ENCODE results near the gene CDK8.
"Not testable (repeated sequence)": the region's sequence is repeated elsewhere in the genome, so short reads cannot be mapped to it uniquely, and the experiment has no call there.

Gene CDK8

GRCh38 chr13:26316095-26316494 is 62.2 kb downstream of the CDK8 start:
- DNase-seq (ENCODE audit: low read depth): not testable (repeated sequence)

GRCh38 chr13:26320766-26321165 is 66.8 kb downstream of the CDK8 start:
- no peak for DNase-seq (ENCODE audit: low read depth)

GRCh38 chr13:26323127-26323526 is 69.2 kb downstream of the CDK8 start:
- DNase-seq (ENCODE audit: low read depth): no peak

- DNase-seq (ENCODE audit: low read depth): no peak
These were observed 69.8 kb downstream of the CDK8 start for GRCh38 chr13:26323764-26324163.

DNA sequence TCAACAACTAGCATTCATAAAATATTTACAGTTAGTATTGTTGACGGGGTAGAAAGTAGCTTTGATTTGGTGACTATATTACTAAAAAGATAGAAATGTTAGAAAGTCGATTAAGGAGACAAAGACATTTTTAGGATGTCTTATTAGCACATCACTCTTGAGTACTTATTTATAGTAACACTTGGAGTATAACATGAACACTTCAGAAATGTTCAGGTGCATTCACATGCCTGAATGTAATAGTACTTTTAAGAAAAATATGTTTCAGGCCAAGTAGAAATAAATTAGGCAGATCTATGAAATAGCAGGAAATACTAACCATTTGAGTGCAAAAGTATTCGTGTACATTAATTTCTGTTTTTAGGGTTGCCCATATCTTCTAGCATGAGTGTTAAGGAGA is 70.4 kb downstream of the CDK8 start:
- no peak for DNase-seq (ENCODE audit: low read depth)

GRCh38 chr13:26324867-26325266 is 70.9 kb downstream of the CDK8 start:
- no peak for DNase-seq (ENCODE audit: low read depth)

DNA sequence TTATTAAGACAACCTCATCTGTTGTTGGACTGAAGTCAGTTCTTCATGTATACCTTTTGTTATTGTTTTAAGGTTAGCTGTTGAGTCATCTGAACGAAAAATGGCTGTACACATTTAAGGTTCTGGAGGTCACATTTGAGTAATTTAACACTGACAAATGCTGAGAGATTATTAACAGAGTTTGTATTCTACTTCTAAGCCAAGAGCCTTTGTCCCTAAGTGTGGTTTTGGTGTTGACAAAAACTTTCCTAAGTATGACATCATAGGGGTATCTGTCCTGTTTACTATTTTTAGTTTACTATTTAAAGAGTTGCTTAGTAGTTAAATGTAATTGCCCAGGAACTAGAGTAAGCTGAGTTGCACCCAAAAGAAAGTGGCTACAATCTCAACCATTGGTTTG is 71.9 kb downstream of the CDK8 start:
- no peak for DNase-seq (ENCODE audit: low read depth)

DNA sequence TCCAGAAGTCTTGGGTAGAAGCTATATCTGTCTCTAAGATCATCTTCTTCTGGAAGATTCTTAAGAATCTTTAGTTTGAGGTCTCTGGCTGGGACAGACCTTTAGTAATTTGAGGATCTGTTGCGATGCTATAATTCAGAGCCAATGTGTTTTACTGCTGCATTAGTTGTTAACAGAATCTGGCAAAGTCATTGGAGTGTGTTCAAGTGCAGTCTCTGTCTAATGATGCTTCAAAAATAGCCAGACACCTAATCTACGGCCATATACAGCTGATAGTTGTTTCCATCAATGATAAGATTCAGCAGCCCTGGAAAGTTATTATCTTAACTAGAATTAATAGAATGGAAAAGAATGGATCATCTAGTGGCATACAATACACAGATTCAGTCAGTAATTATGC is 72.6 kb downstream of the CDK8 start:
- no peak for DNase-seq (ENCODE audit: low read depth)

DNA sequence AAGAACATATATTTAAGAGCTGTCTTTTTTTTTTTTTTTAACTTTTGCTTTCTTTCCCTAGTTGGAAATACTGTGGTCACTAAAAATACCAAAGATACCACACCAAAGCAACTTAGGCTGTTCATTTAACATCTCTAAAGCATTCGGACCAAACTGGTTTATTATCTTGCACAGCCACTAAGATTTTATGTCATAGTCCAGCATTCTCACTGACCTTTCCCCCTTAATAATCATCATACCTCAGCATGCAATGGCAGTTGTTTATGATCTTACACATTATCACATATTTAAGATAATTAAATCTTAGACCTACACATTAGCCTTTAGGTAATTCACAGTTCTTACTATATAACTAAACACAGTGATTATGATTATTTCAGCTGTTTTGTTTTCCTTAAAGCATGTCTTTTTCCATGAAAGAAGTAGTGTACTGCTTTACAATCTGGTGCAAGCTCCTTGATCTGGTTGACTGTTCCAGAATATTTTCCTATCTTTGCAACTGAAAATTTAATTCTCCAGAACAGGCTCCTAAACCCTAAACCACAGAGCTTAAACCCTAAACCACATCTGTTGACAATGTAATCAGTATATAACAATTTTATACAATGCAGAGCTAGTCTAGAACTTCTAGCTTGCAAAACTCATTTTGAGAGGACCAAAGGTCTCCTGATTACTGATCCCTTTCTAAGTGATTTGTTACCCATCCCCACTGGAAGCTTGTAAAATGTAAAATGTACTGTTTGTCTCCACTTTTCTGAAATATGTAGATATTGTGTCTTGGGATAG is 74.2 kb downstream of the CDK8 start:
- no peak for DNase-seq (ENCODE audit: low read depth)

GRCh38 chr13:26335158-26335557 is 81.2 kb downstream of the CDK8 start:
- no peak for DNase-seq (ENCODE audit: low read depth)

DNA sequence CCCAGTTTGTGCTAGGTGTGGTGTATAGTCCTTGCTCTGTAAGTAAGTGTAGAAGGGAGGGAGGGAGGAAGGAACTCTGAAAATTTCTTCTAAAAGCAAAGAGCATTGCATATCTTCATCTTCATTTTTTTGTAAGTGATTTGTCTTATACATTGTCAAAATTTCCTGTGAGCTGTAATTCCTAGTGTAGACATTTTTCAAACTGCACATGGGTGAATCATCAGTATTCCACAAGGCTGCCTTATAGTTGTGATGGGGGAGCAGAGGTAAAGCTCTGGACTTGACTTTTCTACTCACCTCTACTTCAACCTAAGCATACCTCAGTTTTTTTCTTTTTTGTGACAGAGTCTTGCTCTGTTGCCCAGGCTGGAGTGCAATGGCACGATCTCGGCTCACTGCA is 86.9 kb downstream of the CDK8 start:
- DNase-seq (ENCODE audit: low read depth): no peak

GRCh38 chr13:26342898-26343297 is 89.0 kb downstream of the CDK8 start:
- no peak for DNase-seq (ENCODE audit: low read depth)

DNA sequence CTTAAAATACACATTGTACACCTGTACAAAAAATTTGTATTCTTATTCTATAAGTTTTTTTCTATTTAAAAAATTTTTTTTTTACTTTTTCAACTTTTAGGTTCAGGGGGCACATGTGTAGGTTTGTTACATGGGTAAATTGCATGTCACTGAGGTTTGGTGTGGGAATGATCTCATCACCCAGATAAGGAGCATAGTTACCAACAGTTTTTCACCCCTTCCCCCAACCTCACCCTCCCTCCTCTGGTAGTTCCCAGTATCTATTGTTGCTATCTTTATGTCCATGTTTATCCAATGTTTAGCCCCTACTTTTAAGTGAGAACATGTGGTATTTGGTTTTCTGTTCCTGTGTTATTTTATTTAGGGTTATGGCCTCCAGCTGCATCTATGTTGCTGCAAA is 89.9 kb downstream of the CDK8 start:
- no peak for DNase-seq (ENCODE audit: low read depth)

DNA sequence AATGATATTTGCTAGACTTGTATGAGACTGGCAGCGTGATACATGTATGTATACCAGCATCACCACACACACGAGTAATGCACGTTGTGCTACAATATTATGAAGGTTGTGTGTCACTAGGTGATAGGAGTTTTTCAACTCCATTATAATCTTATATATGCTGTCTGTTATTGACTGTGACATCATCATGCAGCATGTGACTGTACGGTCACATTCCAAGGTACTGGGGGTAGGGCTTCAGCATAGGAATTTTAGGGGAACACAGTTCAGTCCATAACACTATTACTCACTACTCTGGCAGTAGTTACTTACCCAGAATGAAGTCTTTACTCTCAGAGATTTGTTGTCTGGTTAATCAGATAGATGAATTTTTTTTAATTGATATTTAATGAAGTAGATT is 91.1 kb downstream of the CDK8 start:
- no peak for DNase-seq (ENCODE audit: low read depth)

- no peak for DNase-seq (ENCODE audit: low read depth)
These were observed 95.0 kb downstream of the CDK8 start for GRCh38 chr13:26348966-26349365.

DNA sequence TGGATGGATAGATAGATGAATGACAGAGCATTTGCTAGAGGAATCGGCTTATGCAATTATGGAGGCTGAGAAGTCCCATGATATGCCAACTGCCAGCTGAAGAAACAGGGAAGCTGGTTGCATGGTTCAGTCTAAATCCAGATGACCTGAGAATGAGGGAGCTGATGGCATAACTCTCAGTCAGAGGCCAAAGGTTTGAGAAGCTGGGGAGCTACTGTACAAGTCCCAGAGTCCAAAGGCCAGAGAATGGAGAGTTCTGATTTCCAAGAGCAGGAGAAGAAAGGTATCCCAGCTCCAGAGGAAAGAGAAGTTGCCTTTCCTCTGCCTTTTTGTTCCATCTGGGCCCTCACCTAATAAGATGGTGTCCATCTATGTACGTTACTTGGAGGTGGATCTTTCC is 108.3 kb downstream of the CDK8 start:
- DNase-seq (ENCODE audit: low read depth): no peak

- DNase-seq (ENCODE audit: low read depth): no peak
These were observed 116.6 kb downstream of the CDK8 start for GRCh38 chr13:26370553-26370952.

- DNase-seq (ENCODE audit: low read depth): no peak
These were observed 118.8 kb downstream of the CDK8 start for GRCh38 chr13:26372747-26373146.

DNA sequence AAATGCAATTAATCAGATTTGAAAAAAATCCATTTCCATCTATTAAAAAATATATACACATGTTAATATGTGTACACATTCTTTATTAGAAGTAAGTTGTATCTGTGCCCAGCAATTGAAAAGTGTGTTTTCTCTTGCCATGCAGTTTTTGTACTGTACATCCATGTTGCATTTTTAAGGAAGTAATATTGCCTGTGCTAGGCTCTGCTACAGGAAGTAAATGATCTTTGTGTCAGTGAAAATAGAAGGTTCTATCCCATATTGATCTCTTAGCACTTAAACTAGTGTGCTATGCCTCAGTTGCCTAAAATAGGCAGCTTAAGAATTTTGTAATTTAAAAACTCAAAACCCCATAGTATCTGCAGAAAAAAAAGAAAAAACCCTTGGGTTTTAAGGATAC is 122.5 kb downstream of the CDK8 start:
- no peak for DNase-seq (ENCODE audit: low read depth)

GRCh38 chr13:26377038-26377437 is 123.1 kb downstream of the CDK8 start:
- DNase-seq (ENCODE audit: low read depth): no peak

DNA sequence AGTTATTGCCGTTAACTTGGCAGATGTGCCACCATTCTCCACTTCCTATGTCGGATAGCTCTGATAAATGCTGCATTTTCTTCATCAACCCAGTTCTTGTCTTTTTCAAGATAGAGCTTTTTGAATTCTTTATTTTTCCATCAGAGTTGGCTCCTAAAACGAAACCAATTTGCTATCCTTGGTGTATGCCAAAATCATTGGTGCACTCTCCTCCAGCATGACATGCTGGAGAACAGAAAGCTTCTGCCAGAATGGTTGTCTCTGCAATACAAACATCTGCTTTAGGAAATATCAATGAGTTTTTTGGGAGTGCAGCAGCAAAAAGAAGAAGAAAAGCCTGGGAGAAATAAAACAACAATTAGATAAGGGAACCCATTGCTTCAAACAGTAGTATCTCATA is 124.2 kb downstream of the CDK8 start:
- DNase-seq (ENCODE audit: low read depth): no peak

- no peak for DNase-seq (ENCODE audit: low read depth)
These were observed 125.9 kb downstream of the CDK8 start for GRCh38 chr13:26379831-26380230.

DNA sequence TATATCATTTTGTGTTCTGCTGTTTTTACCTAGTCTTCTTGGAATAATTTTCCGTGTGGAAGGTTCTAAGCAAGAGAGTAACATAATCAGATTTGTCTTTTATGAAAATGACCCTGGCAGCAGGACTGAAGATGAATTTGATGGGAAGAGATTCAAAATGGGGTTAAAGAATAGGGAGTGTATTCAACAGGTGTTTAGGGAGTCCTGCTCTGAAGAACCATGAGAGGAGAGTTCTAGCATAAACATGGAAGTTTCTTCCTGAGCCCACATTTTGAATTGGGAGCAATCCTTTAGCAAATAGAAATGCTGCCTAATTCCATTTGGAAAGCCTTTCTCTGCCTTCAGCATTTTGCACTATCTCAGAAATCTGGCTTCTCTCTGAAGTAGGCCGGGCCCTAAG is 127.0 kb downstream of the CDK8 start:
- no peak for DNase-seq (ENCODE audit: low read depth)

GRCh38 chr13:26382366-26382765 is 128.4 kb downstream of the CDK8 start:
- DNase-seq (ENCODE audit: low read depth): no peak
